NK-92 treated with Interleukin-12 subunit alpha and Interleukin-12 subunit beta, amount 100 ng/mL, for 24 hours (cell line): ENCODE data around the gene CPZ.
"Not testable (repeated sequence)": the region's sequence is repeated elsewhere in the genome, so short reads cannot be mapped to it uniquely, and the experiment has no call there.

Source experiments
- DNase-seq: peaks from one replicate; lab custom pipeline; 2025; lab: John Stamatoyannopoulos, UW

The CPZ gene

GRCh38 chr4:8557151-8558076 lies 35.2 kb upstream of the CPZ start:
- no peak for DNase-seq

- DNase-seq: no peak
Measured at GRCh38 chr4:8558080-8558960, 34.2 kb upstream of the CPZ start.

GRCh38 chr4:8559011-8559410 lies 33.6 kb upstream of the CPZ start:
- no peak for DNase-seq

- no peak for DNase-seq
Measured at GRCh38 chr4:8559524-8560264, 32.9 kb upstream of the CPZ start.

- no peak for DNase-seq
Measured at GRCh38 chr4:8560265-8561047, 32.1 kb upstream of the CPZ start.

GRCh38 chr4:8564595-8564994 lies 28.0 kb upstream of the CPZ start:
- DNase-seq: no peak

- DNase-seq: no peak
Measured at GRCh38 chr4:8568068-8568668, 24.4 kb upstream of the CPZ start.

GRCh38 chr4:8570201-8570600 lies 22.4 kb upstream of the CPZ start:
- no peak for DNase-seq

GRCh38 chr4:8571702-8572685 lies 20.6 kb upstream of the CPZ start:
- no peak for DNase-seq

- DNase-seq: no peak
Measured at GRCh38 chr4:8573266-8573665, 19.3 kb upstream of the CPZ start.

GRCh38 chr4:8574796-8575370 lies 17.7 kb upstream of the CPZ start:
- no peak for DNase-seq

GRCh38 chr4:8575457-8575856 lies 17.1 kb upstream of the CPZ start:
- DNase-seq: no peak

GRCh38 chr4:8576591-8576990 lies 16.0 kb upstream of the CPZ start:
- not testable (repeated sequence) for DNase-seq

- no peak for DNase-seq
Measured at GRCh38 chr4:8577046-8577445, 15.5 kb upstream of the CPZ start.

- no peak for DNase-seq
Measured at GRCh38 chr4:8577972-8578371, 14.6 kb upstream of the CPZ start.

- no peak for DNase-seq
Measured at GRCh38 chr4:8578717-8579116, 13.8 kb upstream of the CPZ start.

GRCh38 chr4:8579526-8580320 lies 12.8 kb upstream of the CPZ start:
- no peak for DNase-seq

GRCh38 chr4:8580321-8581093 lies 12.1 kb upstream of the CPZ start, which contains the start of gene GPR78:
GPR78 (plus strand) TSS chr4:8580392; CDS start chr4:8580983, 591 bp downstream.
- DNase-seq: no peak
